PC-3 (cell line): ENCODE measurements around the gene PDE11A. TPM values are rescaled to one million over a fixed set of nuclear protein-coding genes. Genes with fewer than 3 reads are reported as not detected.

ENCODE experiments used
- ATAC-seq: fragments of 200-7000 bp; cut with Tn5 transposase; 2 replicates; pipeline ENCODE4 v1.9.1; 2020; ENCODE audit warnings: mild to moderate bottlenecking, moderate library complexity
- BruUV-seq: library from RNA; stranded (reverse); fragments of 400-500 nt; replicated peaks from 2 replicates; lab custom pipeline; 2021; lab: Mats Ljungman, UMichigan
- CTCF ChIA-PET: fragments of 300-600 bp; sonication (Branson Sonifier 250); formaldehyde crosslinking; loops from one replicate; lab custom pipeline; 2022; ENCODE audit warnings: antibody characterized with exemption; lab: Charles Lee
- POLR2A ChIA-PET: fragments of 300-600 bp; sonication (Branson Sonifier 250); formaldehyde crosslinking; loops from one replicate; lab custom pipeline; 2022; ENCODE audit warnings: antibody characterized with exemption; ENCODE audit not compliant: unreplicated experiment; lab: Charles Lee
- DNase-seq: peaks from one replicate; pipeline ENCODE4 v3.0.0-alpha.2; 2015
- H2AFZ ChIP-seq: fragments of 300-600 bp; sonication (generic); 2 replicates; pipeline ENCODE4 v1.6.0; 2016; ENCODE audit warnings: antibody characterized with exemption, low read length
- H3F3A ChIP-seq: fragments of 300-600 bp; sonication (generic); one replicate; pipeline ENCODE4 v1.6.0; 2017; ENCODE audit warnings: antibody characterized with exemption, low read length, control low read depth, mild to moderate bottlenecking; ENCODE audit not compliant: unreplicated experiment
- H3K27ac ChIP-seq: fragments of 300-600 bp; sonication (generic); 2 replicates; pipeline ENCODE4 v1.5.1; 2016; ENCODE audit warnings: mild to moderate bottlenecking, low read length
- H3K27me3 ChIP-seq: fragments of 300-600 bp; sonication (generic); 2 replicates; pipeline ENCODE4 v1.6.1; 2016; ENCODE audit warnings: low read length, mixed read lengths
- H3K36me3 ChIP-seq: fragments of 300-600 bp; sonication (generic); 2 replicates; pipeline ENCODE4 v1.6.1; 2016; ENCODE audit warnings: low read depth, mixed run types, low read length, mixed read lengths
- H3K4me1 ChIP-seq: fragments of 300-600 bp; sonication (generic); 2 replicates; pipeline ENCODE4 v1.5.1; 2016; ENCODE audit warnings: low read length; ENCODE audit not compliant: insufficient read depth
- H3K4me2 ChIP-seq: fragments of 300-600 bp; sonication (generic); 2 replicates; pipeline ENCODE4 v1.6.0; 2016; ENCODE audit warnings: low read length
- H3K4me3 ChIP-seq: fragments of 300-600 bp; sonication (generic); 2 replicates; pipeline ENCODE4 v1.5.1; 2016; ENCODE audit warnings: mild to moderate bottlenecking, low read length, mixed read lengths
- H3K79me2 ChIP-seq: fragments of 300-600 bp; sonication (generic); 2 replicates; pipeline ENCODE4 v1.6.1; 2017; ENCODE audit warnings: low read length, mixed read lengths
- H3K9ac ChIP-seq: fragments of 300-600 bp; sonication (generic); 2 replicates; pipeline ENCODE4 v1.6.0; 2016; ENCODE audit warnings: mild to moderate bottlenecking, low read length
- H3K9me2 ChIP-seq: fragments of 300-600 bp; sonication (generic); replicated peaks from 2 replicates; pipeline ENCODE4 v1.6.1; 2016; ENCODE audit warnings: mixed run types, low read length, mixed read lengths
- H3K9me3 ChIP-seq: fragments of 300-600 bp; sonication (generic); 2 replicates; pipeline ENCODE4 v1.6.1; 2016; ENCODE audit warnings: low read length, mixed read lengths
- H4K20me1 ChIP-seq: fragments of 300-600 bp; sonication (generic); 2 replicates; pipeline ENCODE4 v1.6.1; 2016; ENCODE audit warnings: low read length, mixed read lengths
- CTCF ChIP-seq: fragments of 300-600 bp; sonication (generic); conservative IDR thresholded peaks from 2 replicates; pipeline ENCODE4 v1.5.1; 2017; ENCODE audit warnings: antibody characterized with exemption, low read depth, mild to moderate bottlenecking, low read length
- EZH2 ChIP-seq: fragments of 300-600 bp; sonication (generic); IDR thresholded peaks from one replicate; pipeline ENCODE4 v1.6.1; 2017; ENCODE audit warnings: antibody characterized with exemption, mild to moderate bottlenecking, low read length; ENCODE audit not compliant: unreplicated experiment
- EZH2phosphoT487 ChIP-seq: fragments of 300-600 bp; sonication (generic); IDR thresholded peaks from 2 replicates; pipeline ENCODE4 v1.6.1; 2018; ENCODE audit warnings: mild to moderate bottlenecking, antibody characterized with exemption, low read length, borderline replicate concordance
- intact Hi-C: fragments of 100-400 bp; cut with micrococcal nuclease; formaldehyde crosslinking; loops from 2 replicates; pipeline ENCODE4 v1.9.0; 2023
- total RNA-seq: library from RNA; depleted of rRNA; stranded (reverse); fragments of >200 nt; gene quantifications from 2 replicates; pipeline ENCODE4 v1.2.3, GENCODE V29; 2014

PDE11A gene
- total RNA-seq, 1 experiment from 2014 or later: 0.15 TPM

DNA sequence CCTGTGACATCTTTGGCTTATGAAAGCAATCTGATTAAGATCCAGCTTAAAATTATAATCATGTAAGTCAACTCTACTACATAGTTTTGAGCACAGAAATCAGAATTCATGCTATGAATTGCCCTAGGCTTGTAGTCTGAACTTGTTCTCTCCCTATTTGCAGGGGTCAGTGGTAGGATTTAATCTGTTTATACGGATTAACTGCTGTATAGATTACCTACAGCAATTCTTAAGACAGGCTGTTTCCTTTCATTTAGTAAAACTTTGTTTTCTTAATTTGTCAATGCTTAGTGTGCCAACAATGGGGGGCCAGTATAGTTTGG lies 287.9 kb downstream of the PDE11A start:
- BruUV-seq: no TSS peak
- H3K9ac ChIP-seq: no peak overlapping the region
- intact Hi-C loops: loop anchor here (10.0 kb wide), 1 partner anchor 630 kb away; no protein-coding TSS in a partner anchor
- peaks cover 31% of the 10 kb centered on the region for H3K4me1 ChIP-seq
- no peaks in the 10 kb centered on the region for H4K20me1 ChIP-seq
- peak; percentile 63 for DNase-seq
- no peak overlapping the region for H2AFZ ChIP-seq
- no peak for ATAC-seq
- ChIA-PET CTCF (no interaction called here), POLR2A (no interaction called here)
- H3K4me3 ChIP-seq: peak overlapping the region; percentile 33; the same call in 1 of the 2 replicates
- TF ChIP-seq CTCF (no peak), EZH2 (no peak), EZH2phosphoT487 (no peak)
- H3K4me2 ChIP-seq: peak overlapping the region; percentile 72
- no peaks in the 10 kb centered on the region for H3K9me3 ChIP-seq
- no peak overlapping the region for H3K27ac ChIP-seq
- H3K36me3 ChIP-seq: no peaks in the 10 kb centered on the region
- H3F3A ChIP-seq: no peaks in the 10 kb centered on the region
- H3K9me2 ChIP-seq: no peaks in the 10 kb centered on the region
- H3K79me2 ChIP-seq: no peaks in the 10 kb centered on the region
- H3K27me3 ChIP-seq: no peaks in the 10 kb centered on the region

- Histone ChIP-seq H3K4me2 (peak overlapping the region; percentile 72), H4K20me1 (no peaks in the 10 kb centered on the region), H3K9me2 (no peaks in the 10 kb centered on the region), H3K27me3 (no peaks in the 10 kb centered on the region), H3K36me3 (no peaks in the 10 kb centered on the region), H3K27ac (no peak overlapping the region), H2AFZ (no peak overlapping the region), H3K4me3 (peak overlapping the region; percentile 33), H3K9ac (no peak overlapping the region), H3K4me1 (peaks cover 31% of the 10 kb centered on the region), H3K9me3 (no peaks in the 10 kb centered on the region), H3K79me2 (no peaks in the 10 kb centered on the region), H3F3A (no peaks in the 10 kb centered on the region)
- no TSS peak for BruUV-seq
- ChIA-PET CTCF (no interaction called here), POLR2A (no interaction called here)
- ATAC-seq (peak; percentile 85), DNase-seq (peak; percentile 84)
- no peak for TF ChIP-seq EZH2
- no peak for TF ChIP-seq EZH2phosphoT487
- no peak for TF ChIP-seq CTCF
- intact Hi-C loops: loop anchor here (10.0 kb wide), 1 partner anchor 631 kb away; no protein-coding TSS in a partner anchor
Observed at GRCh38 chr2:177783835-177784744, 288.5 kb downstream of the PDE11A start.

DNA sequence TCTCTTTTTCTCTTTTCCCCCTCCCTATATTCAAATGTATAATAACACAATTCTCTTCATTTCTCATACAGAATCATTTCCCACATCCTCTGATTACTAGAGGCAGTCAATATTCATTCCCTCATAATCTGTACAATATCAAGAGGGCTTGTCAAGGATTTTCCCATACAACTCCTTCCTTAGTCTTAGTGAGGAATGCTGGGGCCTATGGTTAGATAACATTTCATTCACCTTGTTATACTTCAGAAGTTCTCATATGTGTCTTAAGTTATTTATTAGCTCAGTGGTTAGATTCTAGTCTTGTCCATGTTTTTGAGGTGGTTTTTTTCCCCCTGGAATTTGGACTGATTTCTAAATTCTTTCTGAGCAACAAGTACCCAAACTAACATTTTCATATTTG lies 289.5 kb downstream of the PDE11A start:
- H3K79me2 ChIP-seq: no peaks in the 10 kb centered on the region
- CTCF ChIA-PET: no interaction called here
- H3K36me3 ChIP-seq: no peaks in the 10 kb centered on the region
- no peaks in the 10 kb centered on the region for H4K20me1 ChIP-seq
- TF ChIP-seq CTCF: no peak
- TF ChIP-seq EZH2phosphoT487: no peak
- no peak for TF ChIP-seq EZH2
- no peak overlapping the region for H3K4me3 ChIP-seq
- peaks cover 31% of the 10 kb centered on the region for H3K4me1 ChIP-seq
- H3K9me2 ChIP-seq: no peaks in the 10 kb centered on the region
- peaks cover 5% of the 10 kb centered on the region; the same call in 1 of the 2 replicates for H3K27me3 ChIP-seq
- H3K9me3 ChIP-seq: no peaks in the 10 kb centered on the region
- H3F3A ChIP-seq: no peaks in the 10 kb centered on the region
- no peak overlapping the region for H3K9ac ChIP-seq
- DNase-seq (no peak), ATAC-seq (no peak)
- BruUV-seq: no TSS peak
- H3K27ac ChIP-seq: no peak overlapping the region
- POLR2A ChIA-PET: no interaction called here
- intact Hi-C loops: loop anchor here (10.0 kb wide), 1 partner anchor 632 kb away; no protein-coding TSS in a partner anchor
- peak overlapping the region; percentile 23 for H3K4me2 ChIP-seq
- H2AFZ ChIP-seq: no peak overlapping the region
